ENCODE measurements around the gene SCAMP4.

The SCAMP4 gene

GRCh38 chr19:1956122-1956494 lies 50.9 kb downstream of the SCAMP4 start:
- DNase-seq (ENCODE audit: low read depth in 2 of 2, low spot score in 1 of 2) = no peak

- no peak for DNase-seq (ENCODE audit: low read depth in 2 of 2, low spot score in 1 of 2)
These were observed 51.8 kb downstream of the SCAMP4 start for GRCh38 chr19:1956868-1957492.

- DNase-seq (ENCODE audit: low read depth in 2 of 2, low spot score in 1 of 2) = no peak
These were observed 52.5 kb downstream of the SCAMP4 start for GRCh38 chr19:1957562-1958248.

- DNase-seq (ENCODE audit: low read depth in 2 of 2, low spot score in 1 of 2) = no peak
These were observed 54.9 kb downstream of the SCAMP4 start for GRCh38 chr19:1959928-1960589.

- no peak for DNase-seq (ENCODE audit: low read depth in 2 of 2, low spot score in 1 of 2)
These were observed 56.0 kb downstream of the SCAMP4 start for GRCh38 chr19:1961000-1961883.

- DNase-seq (ENCODE audit: low read depth in 2 of 2, low spot score in 1 of 2) = no peak
These were observed 57.5 kb downstream of the SCAMP4 start for GRCh38 chr19:1962674-1963073.

- no peak for DNase-seq (ENCODE audit: low read depth in 2 of 2, low spot score in 1 of 2)
These were observed 61.9 kb downstream of the SCAMP4 start for GRCh38 chr19:1967087-1967608.

- no peak for DNase-seq (ENCODE audit: low read depth in 2 of 2, low spot score in 1 of 2)
These were observed 63.3 kb downstream of the SCAMP4 start for GRCh38 chr19:1968279-1969175.

GRCh38 chr19:1969176-1970002 lies 64.2 kb downstream of the SCAMP4 start:
- no peak for DNase-seq (ENCODE audit: low read depth in 2 of 2, low spot score in 1 of 2)

- DNase-seq (ENCODE audit: low read depth in 2 of 2, low spot score in 1 of 2) = no peak
These were observed 65.0 kb downstream of the SCAMP4 start for GRCh38 chr19:1970003-1970805.

GRCh38 chr19:1970806-1971502 lies 65.8 kb downstream of the SCAMP4 start:
- no peak for DNase-seq (ENCODE audit: low read depth in 2 of 2, low spot score in 1 of 2)

GRCh38 chr19:1974381-1975161 lies 69.4 kb downstream of the SCAMP4 start:
- no peak for DNase-seq (ENCODE audit: low read depth in 2 of 2, low spot score in 1 of 2)

GRCh38 chr19:1975162-1975480 lies 69.9 kb downstream of the SCAMP4 start:
- DNase-seq (ENCODE audit: low read depth in 2 of 2, low spot score in 1 of 2) = no peak
